ENCODE measurements around the gene PYROXD2. TPM values are rescaled to one million over a fixed set of nuclear protein-coding genes. Genes with fewer than 3 reads are reported as not detected.

Gene PYROXD2
- polyA plus RNA-seq, 1 donor from 2014 or later = 0.11 TPM

GRCh38 chr10:98433371-98433770, 18.4 kb upstream of the PYROXD2 start:
- no peaks in the 10 kb centered on the region for H3K9me2 ChIP-seq (ENCODE audit: insufficient read depth, low read length)
- H3K4me2 ChIP-seq (ENCODE audit: low read length) = no peak overlapping the region
- no peaks in the 10 kb centered on the region for H3K27me3 ChIP-seq (ENCODE audit: insufficient read depth, low read depth, low read length)
- no peaks in the 10 kb centered on the region for H4K20me1 ChIP-seq (ENCODE audit: insufficient read depth)
- H3F3A ChIP-seq (ENCODE audit: insufficient read depth, low read length, poor library complexity, severe bottlenecking) = no peaks in the 10 kb centered on the region
- no peaks in the 10 kb centered on the region for H3K79me2 ChIP-seq (replicated peaks; ENCODE audit: insufficient read depth, low read length)
- no peaks in the 10 kb centered on the region for H3K36me3 ChIP-seq (ENCODE audit: insufficient read depth, low read length)
- H3K9ac ChIP-seq (ENCODE audit: low read length) = no peak overlapping the region
- H3K27ac ChIP-seq (ENCODE audit: low read length) = no peak overlapping the region
- no peak overlapping the region for H2AFZ ChIP-seq (ENCODE audit: low read depth, low read length)
- TF ChIP-seq EZH2 (IDR thresholded peaks at IDR 0.05; ENCODE audit: borderline replicate concordance, insufficient read depth, low read length, poor library complexity, severe bottlenecking) = no peak
- TF ChIP-seq CTCF (IDR thresholded peaks at IDR 0.05; ENCODE audit: poor library complexity, severe bottlenecking) = no peak
- no peak for TF ChIP-seq TAF1 (IDR thresholded peaks at IDR 0.05; ENCODE audit: low read depth)
- no peak for TF ChIP-seq RAD21 (conservative IDR thresholded peaks at IDR 0.05)
- no peaks in the 10 kb centered on the region for H3K9me3 ChIP-seq (ENCODE audit: low read length)
- no peak overlapping the region for H3K4me3 ChIP-seq (ENCODE audit: low read length)

- no peaks in the 10 kb centered on the region for H3K27me3 ChIP-seq (ENCODE audit: insufficient read depth, low read depth, low read length)
- no peaks in the 10 kb centered on the region for H3K9me2 ChIP-seq (ENCODE audit: insufficient read depth, low read length)
- H3K36me3 ChIP-seq (ENCODE audit: insufficient read depth, low read length) = no peaks in the 10 kb centered on the region
- H3K79me2 ChIP-seq (replicated peaks; ENCODE audit: insufficient read depth, low read length) = no peaks in the 10 kb centered on the region
- H3F3A ChIP-seq (ENCODE audit: insufficient read depth, low read length, poor library complexity, severe bottlenecking) = no peaks in the 10 kb centered on the region
- no peaks in the 10 kb centered on the region for H4K20me1 ChIP-seq (ENCODE audit: insufficient read depth)
- H3K9ac ChIP-seq (ENCODE audit: low read length) = no peak overlapping the region
- TF ChIP-seq RAD21 (conservative IDR thresholded peaks at IDR 0.05) (no peak), MXI1 (conservative IDR thresholded peaks at IDR 0.05; ENCODE audit: poor library complexity, severe bottlenecking) (no peak), EP300 (conservative IDR thresholded peaks at IDR 0.05; ENCODE audit: poor library complexity, severe bottlenecking) (no peak), EZH2 (IDR thresholded peaks at IDR 0.05; ENCODE audit: borderline replicate concordance, insufficient read depth, low read length, poor library complexity, severe bottlenecking) (no peak), POLR2AphosphoS5 (IDR thresholded peaks at IDR 0.05) (no peak), CTCF (IDR thresholded peaks at IDR 0.05; ENCODE audit: poor library complexity, severe bottlenecking) (no peak), SMC3 (conservative IDR thresholded peaks at IDR 0.05; ENCODE audit: poor library complexity) (no peak), TAF1 (IDR thresholded peaks at IDR 0.05; ENCODE audit: low read depth) (no peak), REST (IDR thresholded peaks at IDR 0.05; ENCODE audit: borderline replicate concordance) (no peak)
- H3K4me3 ChIP-seq (ENCODE audit: low read length) = no peak overlapping the region
- no peak overlapping the region for H3K4me2 ChIP-seq (ENCODE audit: low read length)
- no peak overlapping the region for H2AFZ ChIP-seq (ENCODE audit: low read depth, low read length)
- no peak overlapping the region for H3K27ac ChIP-seq (ENCODE audit: low read length)
- H3K9me3 ChIP-seq (ENCODE audit: low read length) = no peaks in the 10 kb centered on the region
Observed at GRCh38 chr10:98432330-98432729, 17.3 kb upstream of the PYROXD2 start.

Data from neural cell (in vitro differentiated cells).